ENCODE data around the gene DMRT3. TPM values are rescaled to one million over a fixed set of nuclear protein-coding genes. Genes with fewer than 3 reads are reported as not detected.

The DMRT3 gene
- polyA plus RNA-seq, 1 donor from 2014 or later = not detected

- no peak overlapping the region for H2AFZ ChIP-seq (ENCODE audit: low read depth, low read length)
- no peaks in the 10 kb centered on the region for H3K79me2 ChIP-seq (replicated peaks; ENCODE audit: insufficient read depth, low read length)
- no peaks in the 10 kb centered on the region for H3K9me3 ChIP-seq (ENCODE audit: low read length)
- TF ChIP-seq RAD21 (conservative IDR thresholded peaks at IDR 0.05) (no peak), SMC3 (conservative IDR thresholded peaks at IDR 0.05; ENCODE audit: poor library complexity) (no peak), EP300 (conservative IDR thresholded peaks at IDR 0.05; ENCODE audit: poor library complexity, severe bottlenecking) (no peak), CTCF (IDR thresholded peaks at IDR 0.05; ENCODE audit: poor library complexity, severe bottlenecking) (no peak), MXI1 (conservative IDR thresholded peaks at IDR 0.05; ENCODE audit: poor library complexity, severe bottlenecking) (no peak), POLR2AphosphoS5 (IDR thresholded peaks at IDR 0.05) (no peak), EZH2 (IDR thresholded peaks at IDR 0.05; ENCODE audit: borderline replicate concordance, insufficient read depth, low read length, poor library complexity, severe bottlenecking) (no peak), REST (IDR thresholded peaks at IDR 0.05; ENCODE audit: borderline replicate concordance) (no peak), TAF1 (IDR thresholded peaks at IDR 0.05; ENCODE audit: low read depth) (no peak)
- no peak overlapping the region for H3K9ac ChIP-seq (ENCODE audit: low read length)
- H3F3A ChIP-seq (ENCODE audit: insufficient read depth, low read length, poor library complexity, severe bottlenecking) = no peaks in the 10 kb centered on the region
- no peaks in the 10 kb centered on the region for H3K9me2 ChIP-seq (ENCODE audit: insufficient read depth, low read length)
- no peaks in the 10 kb centered on the region for H4K20me1 ChIP-seq (ENCODE audit: insufficient read depth)
- no peaks in the 10 kb centered on the region for H3K27me3 ChIP-seq (ENCODE audit: insufficient read depth, low read depth, low read length)
- no peak overlapping the region for H3K4me2 ChIP-seq (ENCODE audit: low read length)
- no peaks in the 10 kb centered on the region for H3K36me3 ChIP-seq (ENCODE audit: insufficient read depth, low read length)
- no peak overlapping the region for H3K27ac ChIP-seq (ENCODE audit: low read length)
- H3K4me3 ChIP-seq (ENCODE audit: low read length) = no peak overlapping the region
These were observed 25.4 kb downstream of the DMRT3 start for GRCh38 chr9:1001838-1002237.

GRCh38 chr9:1002678-1003077, 26.2 kb downstream of the DMRT3 start:
- TF ChIP-seq REST (IDR thresholded peaks at IDR 0.05; ENCODE audit: borderline replicate concordance) = no peak
- Histone ChIP-seq H3K9ac (ENCODE audit: low read length) (no peak overlapping the region), H3K9me3 (ENCODE audit: low read length) (no peaks in the 10 kb centered on the region), H3K27ac (ENCODE audit: low read length) (no peak overlapping the region), H4K20me1 (ENCODE audit: insufficient read depth) (no peaks in the 10 kb centered on the region), H3K4me3 (ENCODE audit: low read length) (no peak overlapping the region), H2AFZ (ENCODE audit: low read depth, low read length) (no peak overlapping the region), H3K4me2 (ENCODE audit: low read length) (no peak overlapping the region), H3K36me3 (ENCODE audit: insufficient read depth, low read length) (no peaks in the 10 kb centered on the region), H3K27me3 (ENCODE audit: insufficient read depth, low read depth, low read length) (no peaks in the 10 kb centered on the region), H3F3A (ENCODE audit: insufficient read depth, low read length, poor library complexity, severe bottlenecking) (no peaks in the 10 kb centered on the region), H3K9me2 (ENCODE audit: insufficient read depth, low read length) (no peaks in the 10 kb centered on the region), H3K79me2 (replicated peaks; ENCODE audit: insufficient read depth, low read length) (no peaks in the 10 kb centered on the region)

Data from neural cell (in vitro differentiated cells).